Measurements from ENCODE around the gene RASSF8.

Gene RASSF8

GRCh38 chr12:25970916-25971653 is 12.6 kb downstream of the RASSF8 start:
- TF ChIP-seq CTCF (IDR thresholded peaks at IDR 0.05; ENCODE audit: low read depth, low read length) = peak; percentile 37
- in situ Hi-C loops (cut with HindIII; ENCODE audit: low sequenced_read_pairs) = no loop called here
- no peak overlapping the region for H3K4me3 ChIP-seq (ENCODE audit: low read depth, low read length)
- peak; percentile 39 for DNase-seq (ENCODE audit: low read depth, low spot score)

- no peak overlapping the region for H3K4me3 ChIP-seq (ENCODE audit: low read depth, low read length)
- no peak for TF ChIP-seq CTCF (IDR thresholded peaks at IDR 0.05; ENCODE audit: low read depth, low read length)
- in situ Hi-C loops (cut with HindIII; ENCODE audit: low sequenced_read_pairs) = no loop called here
- DNase-seq (ENCODE audit: low read depth, low spot score) = peak; percentile 24
Measured at GRCh38 chr12:25971654-25972041, 13.2 kb downstream of the RASSF8 start.

- in situ Hi-C loops (cut with HindIII; ENCODE audit: low sequenced_read_pairs) = no loop called here
- TF ChIP-seq CTCF (IDR thresholded peaks at IDR 0.05; ENCODE audit: low read depth, low read length) = no peak
- DNase-seq (ENCODE audit: low read depth, low spot score) = peak; percentile 80
- H3K4me3 ChIP-seq (ENCODE audit: low read depth, low read length) = no peak overlapping the region
Measured at GRCh38 chr12:25972783-25973182, 14.3 kb downstream of the RASSF8 start.

GRCh38 chr12:25975179-25975578 is 16.7 kb downstream of the RASSF8 start:
- H3K4me3 ChIP-seq (ENCODE audit: low read depth, low read length) = no peak overlapping the region
- TF ChIP-seq CTCF (IDR thresholded peaks at IDR 0.05; ENCODE audit: low read depth, low read length) = no peak
- no peak for DNase-seq (ENCODE audit: low read depth, low spot score)
- in situ Hi-C loops (cut with HindIII; ENCODE audit: low sequenced_read_pairs) = no loop called here

GRCh38 chr12:25975682-25976081 is 17.2 kb downstream of the RASSF8 start:
- in situ Hi-C loops (cut with HindIII; ENCODE audit: low sequenced_read_pairs) = no loop called here
- DNase-seq (ENCODE audit: low read depth, low spot score) = no peak
- no peak overlapping the region for H3K4me3 ChIP-seq (ENCODE audit: low read depth, low read length)
- no peak for TF ChIP-seq CTCF (IDR thresholded peaks at IDR 0.05; ENCODE audit: low read depth, low read length)

GRCh38 chr12:25976289-25976688 is 17.8 kb downstream of the RASSF8 start:
- H3K4me3 ChIP-seq (ENCODE audit: low read depth, low read length) = no peak overlapping the region
- peak; percentile 30 for DNase-seq (ENCODE audit: low read depth, low spot score)
- no peak for TF ChIP-seq CTCF (IDR thresholded peaks at IDR 0.05; ENCODE audit: low read depth, low read length)
- in situ Hi-C loops (cut with HindIII; ENCODE audit: low sequenced_read_pairs) = no loop called here

Data from astrocyte of the spinal cord (primary cell).